Liver (tissue), 9 donors: ENCODE results near the gene CNOT3. TPM values are rescaled to one million over a fixed set of nuclear protein-coding genes. Genes with fewer than 3 reads are reported as not detected.

Experiments used
- DNase-seq: peaks from one replicate; pipeline ENCODE4 v3.0.0-alpha.2; 2017; ENCODE audit warnings: low spot score
- H3K27ac ChIP-seq, 2 donors: one replicate each; pipeline ENCODE4 v1.7.0; 2013; ENCODE audit warnings: inconsistent platforms in 2 of 2, low read length in 2 of 2, control low read depth in 1 of 2, low read depth in 1 of 2, mild to moderate bottlenecking in 1 of 2
- H3K27me3 ChIP-seq, 4 donors: one replicate each; pipeline versions ENCODE4 v1.6.1 to v1.7.0; 2013; ENCODE audit warnings: low read length in 3 of 4, inconsistent platforms in 1 of 4, mild to moderate bottlenecking in 1 of 4, moderate library complexity in 1 of 4; ENCODE audit not compliant: control insufficient read depth in 4 of 4, insufficient read depth in 4 of 4
- H3K36me3 ChIP-seq, 4 donors: one replicate each; pipeline versions ENCODE4 v1.6.1 to v1.7.0; 2013; ENCODE audit warnings: low read length in 3 of 4, mild to moderate bottlenecking in 3 of 4, low read depth in 1 of 4, moderate library complexity in 1 of 4; ENCODE audit not compliant: control insufficient read depth in 4 of 4, insufficient read depth in 3 of 4
- H3K4me1 ChIP-seq, 4 donors: one replicate each; pipeline versions ENCODE4 v1.6.1 to v1.7.0; 2013; ENCODE audit warnings: low read length in 3 of 4, mild to moderate bottlenecking in 3 of 4, moderate library complexity in 1 of 4; ENCODE audit not compliant: control insufficient read depth in 4 of 4, insufficient read depth in 4 of 4
- H3K4me3 ChIP-seq, 3 donors: one replicate each; pipeline versions ENCODE4 v1.6.1 to v1.7.0; 2013; ENCODE audit warnings: low read length in 3 of 3, control low read depth in 1 of 3, low read depth in 1 of 3, mild to moderate bottlenecking in 1 of 3
- H3K9ac ChIP-seq, 2 donors: one replicate each; pipeline ENCODE4 v1.7.0; 2013; ENCODE audit warnings: low read length in 2 of 2, mild to moderate bottlenecking in 2 of 2, moderate library complexity in 2 of 2, control low read depth in 1 of 2, low read depth in 1 of 2
- H3K9me3 ChIP-seq, 4 donors: one replicate each; pipeline versions ENCODE4 v1.6.1 to v1.7.0; 2013; ENCODE audit warnings: low read length in 3 of 4; ENCODE audit not compliant: control insufficient read depth in 4 of 4
- ATF3 ChIP-seq: IDR thresholded peaks from 2 replicates; pipeline ENCODE4 v1.6.1; 2016; ENCODE audit warnings: antibody characterized with exemption
- CTCF ChIP-seq: fragments of 150-350 bp; IDR thresholded peaks from 2 replicates; pipeline ENCODE4 v1.5.1; 2017; ENCODE audit warnings: improper control_type of control experiment, low read depth, low read length; ENCODE audit not compliant: missing input control
- EGR1 ChIP-seq, 2 donors: IDR thresholded peaks; 2 replicates each; pipeline ENCODE4 v1.6.1; 2016 to 2018; ENCODE audit warnings: antibody characterized with exemption in 2 of 2, low read depth in 2 of 2
- FOXA1 ChIP-seq: IDR thresholded peaks from 2 replicates; pipeline ENCODE4 v1.6.1; 2016; ENCODE audit warnings: antibody characterized with exemption
- FOXA2 ChIP-seq: IDR thresholded peaks from 2 replicates; pipeline ENCODE4 v1.6.1; 2016; ENCODE audit warnings: antibody characterized with exemption
- GABPA ChIP-seq, 2 donors: IDR thresholded peaks in 1 of 2; conservative IDR thresholded peaks in 1 of 2; 2 replicates each; pipeline ENCODE4 v1.6.1; 2016; ENCODE audit warnings: antibody characterized with exemption in 2 of 2, mild to moderate bottlenecking in 1 of 2, moderate library complexity in 1 of 2
- HNF4A ChIP-seq, 2 donors: conservative IDR thresholded peaks; 2 replicates each; pipeline ENCODE4 v1.6.1; 2016; ENCODE audit warnings: antibody characterized with exemption in 2 of 2, mild to moderate bottlenecking in 2 of 2
- HNF4G ChIP-seq: IDR thresholded peaks from 2 replicates; pipeline ENCODE4 v1.6.1; 2016; ENCODE audit warnings: antibody characterized with exemption
- JUND ChIP-seq, 2 donors: IDR thresholded peaks; 2 replicates each; pipeline ENCODE4 v1.6.1; 2016; ENCODE audit warnings: antibody characterized with exemption in 2 of 2
- MAX ChIP-seq: IDR thresholded peaks from 2 replicates; pipeline ENCODE4 v1.6.1; 2016; ENCODE audit warnings: antibody characterized with exemption
- NR2F2 ChIP-seq: IDR thresholded peaks from 2 replicates; pipeline ENCODE4 v1.6.1; 2016; ENCODE audit warnings: antibody characterized with exemption
- RAD21 ChIP-seq, 2 donors: IDR thresholded peaks; 2 replicates each; pipeline ENCODE4 v1.6.1; 2016; ENCODE audit warnings: antibody characterized with exemption in 2 of 2, mild to moderate bottlenecking in 2 of 2
- REST ChIP-seq: IDR thresholded peaks from 2 replicates; pipeline ENCODE4 v1.6.1; 2016; ENCODE audit warnings: antibody characterized with exemption, mild to moderate bottlenecking
- RXRA ChIP-seq, 2 donors: IDR thresholded peaks; 2 replicates each; pipeline ENCODE4 v1.6.1; 2017 to 2018; ENCODE audit warnings: antibody characterized with exemption in 2 of 2, mild to moderate bottlenecking in 1 of 2
- SP1 ChIP-seq: IDR thresholded peaks from 2 replicates; pipeline ENCODE4 v1.6.1; 2018; ENCODE audit warnings: antibody characterized with exemption, mild to moderate bottlenecking
- TAF1 ChIP-seq: conservative IDR thresholded peaks from 2 replicates; pipeline ENCODE4 v1.6.1; 2016; ENCODE audit warnings: antibody characterized with exemption, mild to moderate bottlenecking
- YY1 ChIP-seq: IDR thresholded peaks from 2 replicates; pipeline ENCODE4 v1.6.1; 2016; ENCODE audit warnings: antibody characterized with exemption, mild to moderate bottlenecking
- ZBTB33 ChIP-seq: IDR thresholded peaks from 2 replicates; pipeline ENCODE4 v1.6.1; 2016; ENCODE audit warnings: antibody characterized with exemption
- WGBS: extraction: QIAGEN DNeasy Blood & Tissue Kit; methylation state at CpG from one replicate; pipeline ENCODE4 v1.1.7; 2013; 5-methylcytosine and 5-hydroxymethylcytosine counted together
- polyA plus RNA-seq, 2 donors: library from polyadenylated mRNA; stranded (reverse) in 1 of 2; unstranded in 1 of 2; fragments of 200-250 nt in 1 of 2; fragments of >200 nt in 1 of 2; fragmentation: Nextera tagmentation in 1 of 2; extraction: Ambion mirVana in 1 of 2; gene quantifications; one replicate each; pipeline versions ENCODE4 v1.2.1 to v1.2.3, GENCODE V29; 2013 to 2015
- total RNA-seq, 2 donors: library from RNA; depleted of rRNA; stranded (reverse); fragments of >200 nt; gene quantifications; one replicate each; pipeline ENCODE4 v1.2.3, GENCODE V29; 2014
- donor health status: healthy.
- donor health status: healthy.
- donor health status: healthy.
- donor health status: healthy.
- donor health status: healthy.

Gene CNOT3
- total and polyA plus RNA-seq, 4 donors: 3.7 to 13.0 (median 9.1) TPM

- no peak overlapping the region for H3K27ac ChIP-seq
- H3K9me3 ChIP-seq: no peaks in the 10 kb centered on the region
- no peak for TF ChIP-seq MAX
- no peak for TF ChIP-seq REST
- no peak for TF ChIP-seq CTCF
- no peak for TF ChIP-seq JUND (IDR thresholded peaks at IDR 0.05)
- TF ChIP-seq ZBTB33: no peak
- no peak for TF ChIP-seq NR2F2
- no peak for TF ChIP-seq FOXA2
- no peak for TF ChIP-seq SP1
- TF ChIP-seq YY1: no peak
- TF ChIP-seq GABPA (IDR thresholded peaks at IDR 0.05 in 1 of 2, conservative IDR thresholded peaks at IDR 0.05 in 1 of 2): no peak
- no peak for TF ChIP-seq HNF4A (conservative IDR thresholded peaks at IDR 0.05)
- TF ChIP-seq EGR1 (IDR thresholded peaks at IDR 0.05; ENCODE audit: low read depth in 2 of 2): no peak
- no peak for TF ChIP-seq RAD21 (IDR thresholded peaks at IDR 0.05)
- TF ChIP-seq ATF3: no peak
- no peak for TF ChIP-seq FOXA1
- TF ChIP-seq TAF1: no peak
- TF ChIP-seq RXRA (IDR thresholded peaks at IDR 0.05): no peak
- no peak for TF ChIP-seq HNF4G
- H3K9ac ChIP-seq: no peak overlapping the region
- DNase-seq: no peak
- peaks cover 0 to 21% (median 19%) of the 10 kb centered on the region in 4 donors for H3K4me1 ChIP-seq
- peaks cover 34 to 67% (median 44%) of the 10 kb centered on the region in 4 donors for H3K36me3 ChIP-seq
- WGBS: 79% methylated on average over 19 of the region's 19 CpGs
- no peak overlapping the region for H3K4me3 ChIP-seq
- no peaks in the 10 kb centered on the region for H3K27me3 ChIP-seq
Measured at GRCh38 chr19:54155694-54156093, 18.1 kb downstream of the CNOT3 start.
